H1 (cell line): Measurements from ENCODE around the gene CD47. TPM values are rescaled to one million over a fixed set of nuclear protein-coding genes. Genes with fewer than 3 reads are reported as not detected.

ENCODE experiments used
- CTCF ChIA-PET: fragments of 300-600 bp; sonication (Branson Sonifier 250); formaldehyde crosslinking; loops from one replicate; lab custom pipeline; 2021; ENCODE audit not compliant: partially characterized antibody; lab: Charles Lee
- POLR2A ChIA-PET: fragments of 300-600 bp; sonication (Branson Sonifier 250); formaldehyde crosslinking; loops from one replicate; lab custom pipeline; 2021; ENCODE audit warnings: inconsistent platforms; ENCODE audit not compliant: partially characterized antibody; lab: Charles Lee
- DNase-seq, 2 experiments: peaks; one replicate each; pipeline versions ENCODE4 v3.0.0 to v3.0.0-alpha.2; 2010 to 2022; ENCODE audit warnings: low spot score in 2 of 2, low read depth in 1 of 2, mixed read lengths in 1 of 2
- FAIRE-seq: peaks from 2 replicates; lab custom pipeline; 2011; peaks lifted over from hg19 to GRCh38; lab: Jason Lieb, UNC
- H2AFZ ChIP-seq: 2 replicates; pipeline ENCODE4 v1.8.1; 2012; ENCODE audit warnings: low read length, inconsistent platforms
- H2AK5ac ChIP-seq: 2 replicates; pipeline ENCODE4 v1.6.1; 2013; ENCODE audit warnings: low read depth, low read length
- H2BK120ac ChIP-seq: replicated peaks from 2 replicates; pipeline ENCODE3; 2013; ENCODE audit warnings: low read depth, low read length, inconsistent platforms
- H2BK12ac ChIP-seq: 2 replicates; pipeline ENCODE4 v1.6.1; 2013; ENCODE audit warnings: low read depth, low read length
- H2BK15ac ChIP-seq: 2 replicates; pipeline ENCODE4 v1.6.1; 2013; ENCODE audit warnings: low read length
- H2BK20ac ChIP-seq: 2 replicates; pipeline ENCODE4 v1.6.1; 2013; ENCODE audit warnings: low read length
- H2BK5ac ChIP-seq: 2 replicates; pipeline ENCODE4 v1.6.1; 2013; ENCODE audit warnings: low read depth, low read length
- H3K14ac ChIP-seq: 2 replicates; pipeline ENCODE4 v1.6.1; 2013; ENCODE audit warnings: inconsistent platforms; ENCODE audit not compliant: insufficient read length
- H3K18ac ChIP-seq: 2 replicates; pipeline ENCODE4 v1.6.1; 2013; ENCODE audit warnings: low read length; ENCODE audit errors: extremely low read depth
- H3K23ac ChIP-seq: 2 replicates; pipeline ENCODE4 v1.6.1; 2013; ENCODE audit warnings: inconsistent platforms; ENCODE audit not compliant: insufficient read length
- H3K23me2 ChIP-seq: 2 replicates; pipeline ENCODE4 v1.6.1; 2013; ENCODE audit warnings: low read depth, low read length
- H3K27ac ChIP-seq: 2 replicates; pipeline ENCODE4 v1.6.1; 2011; ENCODE audit warnings: low read depth, low read length, inconsistent platforms
- H3K27me3 ChIP-seq, 4 experiments: replicated peaks in 1 of 4; 1 replicate in 1 of 4; 2 replicates in 3 of 4; pipeline versions ENCODE4 v1.6.1 to v1.8.1; 2011 to 2013; ENCODE audit warnings: low read length in 3 of 4, mild to moderate bottlenecking in 3 of 4, inconsistent platforms in 2 of 4, mixed read lengths in 2 of 4, moderate library complexity in 1 of 4; ENCODE audit not compliant: control insufficient read depth in 3 of 4, insufficient read depth in 3 of 4; ENCODE audit errors: extremely low read depth in 1 of 4
- H3K36me3 ChIP-seq, 4 experiments: 2 replicates each; pipeline versions ENCODE4 v1.6.1 to v1.8.1; 2011 to 2013; ENCODE audit warnings: mild to moderate bottlenecking in 4 of 4, low read length in 3 of 4, moderate library complexity in 2 of 4, control low read depth in 1 of 4, inconsistent platforms in 1 of 4; ENCODE audit not compliant: insufficient read depth in 4 of 4, control insufficient read depth in 2 of 4
- H3K4ac ChIP-seq: replicated peaks from 2 replicates; pipeline ENCODE3; 2013; ENCODE audit warnings: low read length, low read depth, mixed read lengths, inconsistent platforms; ENCODE audit not compliant: insufficient read length
- H3K4me1 ChIP-seq, 4 experiments: replicated peaks in 1 of 4; 1 replicate in 1 of 4; 2 replicates in 3 of 4; pipeline versions ENCODE4 v1.6.1 to v1.8.1; 2011 to 2013; ENCODE audit warnings: low read length in 3 of 4, inconsistent platforms in 2 of 4, mixed read lengths in 1 of 4; ENCODE audit not compliant: insufficient read depth in 4 of 4, control insufficient read depth in 3 of 4
- H3K4me2 ChIP-seq, 2 experiments: 2 replicates each; pipeline versions ENCODE4 v1.6.1 to v1.8.1; 2011 to 2013; ENCODE audit warnings: low read depth in 2 of 2, low read length in 2 of 2, control low read depth in 1 of 2, inconsistent platforms in 1 of 2, mild to moderate bottlenecking in 1 of 2; ENCODE audit not compliant: insufficient read depth in 1 of 2
- H3K4me3 ChIP-seq, 4 experiments: fragments of 200-600, 300-600 bp in 1 of 4; sonication (generic), shearing (Covaris generic), sonication (Bioruptor Twin) in 1 of 4; 2 replicates each; pipeline versions ENCODE4 v1.5.1 to v1.8.1; 2011 to 2016; ENCODE audit warnings: low read length in 4 of 4, low read depth in 3 of 4, control low read depth in 2 of 4, inconsistent platforms in 2 of 4, mild to moderate bottlenecking in 2 of 4, mixed read lengths in 1 of 4, moderate library complexity in 1 of 4; ENCODE audit not compliant: insufficient read depth in 2 of 4; ENCODE audit errors: extremely low read depth in 1 of 4
- H3K56ac ChIP-seq: replicated peaks from 2 replicates; pipeline ENCODE3; 2013; ENCODE audit warnings: low read depth, mild to moderate bottlenecking, mixed read lengths, low read length, inconsistent platforms; ENCODE audit not compliant: insufficient read length
- H3K79me1 ChIP-seq: 2 replicates; pipeline ENCODE4 v1.6.1; 2013; ENCODE audit warnings: low read depth, low read length, control low read depth
- H3K79me2 ChIP-seq, 2 experiments: 2 replicates each; pipeline versions ENCODE4 v1.6.1 to v1.8.1; 2012 to 2013; ENCODE audit warnings: low read length in 2 of 2, mild to moderate bottlenecking in 2 of 2, inconsistent platforms in 1 of 2; ENCODE audit not compliant: insufficient read depth in 2 of 2, control insufficient read depth in 1 of 2
- H3K9ac ChIP-seq, 4 experiments: replicated peaks in 1 of 4; 1 replicate in 1 of 4; 2 replicates in 3 of 4; pipeline versions ENCODE4 v1.6.1 to v1.8.1; 2011 to 2013; ENCODE audit warnings: low read depth in 3 of 4, low read length in 3 of 4, control low read depth in 2 of 4, mild to moderate bottlenecking in 2 of 4, moderate library complexity in 2 of 4, inconsistent platforms in 1 of 4; ENCODE audit errors: extremely low read depth in 1 of 4
- H3K9me3 ChIP-seq, 2 experiments: 2 replicates each; pipeline versions ENCODE4 v1.6.1 to v1.8.1; 2012 to 2013; ENCODE audit warnings: mild to moderate bottlenecking in 2 of 2, moderate library complexity in 2 of 2, control low read depth in 1 of 2, inconsistent platforms in 1 of 2, low read depth in 1 of 2, low read length in 1 of 2, mixed read lengths in 1 of 2; ENCODE audit not compliant: insufficient read depth in 2 of 2
- H4K20me1 ChIP-seq, 2 experiments: replicated peaks in 1 of 2; 2 replicates each; pipeline versions ENCODE3 to v1.8.1; 2011 to 2013; ENCODE audit warnings: inconsistent platforms in 2 of 2, low read length in 2 of 2, mild to moderate bottlenecking in 1 of 2; ENCODE audit not compliant: insufficient read depth in 2 of 2, control insufficient read depth in 1 of 2
- H4K5ac ChIP-seq: 2 replicates; pipeline ENCODE4 v1.6.1; 2013; ENCODE audit warnings: low read length, low read depth, mixed read lengths, inconsistent platforms; ENCODE audit not compliant: insufficient read length
- H4K8ac ChIP-seq: 2 replicates; pipeline ENCODE4 v1.8.0; 2013; ENCODE audit warnings: mild to moderate bottlenecking, moderate library complexity, low read length, inconsistent platforms; ENCODE audit not compliant: insufficient read depth; ENCODE audit errors: extremely low read depth
- H4K91ac ChIP-seq: replicated peaks from 2 replicates; pipeline ENCODE3; 2013; ENCODE audit warnings: low read length, mixed read lengths, inconsistent platforms; ENCODE audit not compliant: insufficient read length
- BACH1 ChIP-seq: IDR thresholded peaks from 2 replicates; pipeline ENCODE4 v1.6.1; 2012; ENCODE audit warnings: low read length, improper control_type of control experiment
- CHD1 ChIP-seq: IDR thresholded peaks from 2 replicates; pipeline ENCODE4 v1.6.1; 2012; ENCODE audit warnings: low read depth, low read length, improper control_type of control experiment
- CHD2 ChIP-seq: IDR thresholded peaks from 2 replicates; pipeline ENCODE4 v1.6.1; 2012; ENCODE audit warnings: low read length, improper control_type of control experiment
- CTBP2 ChIP-seq: IDR thresholded peaks from 2 replicates; pipeline ENCODE4 v1.7.0; 2011; ENCODE audit warnings: borderline replicate concordance, mild to moderate bottlenecking, moderate library complexity, mixed read lengths, low read length; ENCODE audit not compliant: insufficient read depth, insufficient read length
- FOSL1 ChIP-seq: IDR thresholded peaks from 2 replicates; pipeline ENCODE4 v1.6.1; 2011; ENCODE audit warnings: mild to moderate bottlenecking, low read depth, low read length, moderate library complexity; ENCODE audit not compliant: insufficient read depth
- JUND ChIP-seq: IDR thresholded peaks from 2 replicates; pipeline ENCODE4 v1.6.1; 2011; ENCODE audit warnings: mild to moderate bottlenecking, improper control_type of control experiment, low read length
- KDM4A ChIP-seq: IDR thresholded peaks from one replicate; pipeline ENCODE4 v1.7.1; 2012; ENCODE audit warnings: low read depth, mild to moderate bottlenecking, moderate library complexity, low read length, inconsistent platforms; ENCODE audit not compliant: severe bottlenecking
- MAX ChIP-seq: IDR thresholded peaks from 2 replicates; pipeline ENCODE4 v1.6.1; 2012; ENCODE audit warnings: inconsistent platforms
- RBBP5 ChIP-seq: IDR thresholded peaks from 2 replicates; pipeline ENCODE4 v1.7.1; 2012; ENCODE audit warnings: low read depth, mild to moderate bottlenecking, inconsistent platforms, low read length, moderate library complexity, borderline replicate concordance
- SAP30 ChIP-seq: fragments of 300-600 bp; sonication (generic); IDR thresholded peaks from 2 replicates; pipeline ENCODE4 v1.7.1; 2012; ENCODE audit warnings: low read length, moderate library complexity, mild to moderate bottlenecking, inconsistent platforms; ENCODE audit not compliant: insufficient read depth, insufficient replicate concordance
- TAF1 ChIP-seq: IDR thresholded peaks from 2 replicates; pipeline ENCODE4 v1.6.1; 2011; ENCODE audit warnings: mild to moderate bottlenecking, low read depth, low read length
- TAF7 ChIP-seq: optimal IDR thresholded peaks from 2 replicates; pipeline ENCODE3; 2011; ENCODE audit warnings: low read depth, mild to moderate bottlenecking, inconsistent platforms, low read length, moderate library complexity, borderline replicate concordance
- WGBS, 2 experiments: shearing (Covaris generic) in 1 of 2; methylation state at CpG; one replicate each; pipeline versions ENCODE4 v1.1.6 to v1.1.7; 2013 to 2015; ENCODE audit warnings: low lambda C conversion rate in 2 of 2, mixed read lengths in 2 of 2, inconsistent platforms in 1 of 2, low coverage in 1 of 2, missing lambda C conversion rate in 1 of 2; ENCODE audit not compliant: insufficient replicate concordance in 2 of 2, insufficient coverage in 1 of 2, insufficient read length in 1 of 2; ENCODE audit errors: extremely low coverage in 1 of 2, missing lambda C conversion rate in 1 of 2; 5-methylcytosine and 5-hydroxymethylcytosine counted together
- polyA plus RNA-seq, 7 experiments: library from polyadenylated mRNA; depleted of rRNA in 3 of 7; stranded (reverse) in 5 of 7; unstranded in 2 of 7; fragments of >200 nt in 5 of 7; fragments of 200-250 nt in 2 of 7; gene quantifications; 1 replicate in 5 of 7; 2 replicates in 1 of 7; 4 replicates in 1 of 7; pipeline versions ENCODE4 v1.2.1 to v1.2.3, GENCODE V29; 2011 to 2013; ENCODE audit warnings: missing spikeins in 2 of 7, mixed read lengths in 2 of 7
- total RNA-seq: library from RNA; stranded (reverse); fragmentation: NEBNext Ultra II Directional; extraction: Animal tissue kit (Norgen Biotek cat#: 25700); gene quantifications from 2 replicates; pipeline ENCODE4 v1.2.1, GENCODE V29; 2021

The CD47 gene
- total and polyA plus RNA-seq, 2 of the 8 experiments (the other 6 are each of a cell fraction or from before 2014, with no cell fraction given): 14.4 to 19.3 TPM

GRCh38 chr3:108096532-108097321 lies 5.9 kb upstream of the CD47 start:
- Histone ChIP-seq H3K4me1 (peaks cover 0 to 3% (median 0%) of the 10 kb centered on the region in 4 experiments; a peak in 1 of 7 replicates), H2BK120ac (no peak overlapping the region), H3K23ac (no peak overlapping the region), H3K79me1 (no peaks in the 10 kb centered on the region), H4K5ac (no peak overlapping the region), H3K9ac (no peak overlapping the region), H3K27me3 (peaks cover 6 to 12% (median 7%) of the 10 kb centered on the region in 4 experiments), H3K27ac (no peak overlapping the region), H2BK5ac (no peak overlapping the region), H2BK20ac (no peak overlapping the region), H3K56ac (no peak overlapping the region), H2BK12ac (no peak overlapping the region), H4K20me1 (no peaks in the 10 kb centered on the region), H2AK5ac (no peak overlapping the region), H3K9me3 (no peaks in the 10 kb centered on the region), H3K18ac (no peak overlapping the region), H2AFZ (peak overlapping the region; percentile 59; the same call in 1 of the 2 replicates), H3K36me3 (no peaks in the 10 kb centered on the region), H3K23me2 (0 out of 2 replicates have a peak, but pooled peaks cover under 1% of the 10 kb centered on the region), H3K14ac (no peak overlapping the region), H3K79me2 (no peaks in the 10 kb centered on the region), H3K4me3 (no peak overlapping the region), H4K91ac (no peak overlapping the region), H2BK15ac (no peak overlapping the region), H4K8ac (no peak overlapping the region), H3K4ac (no peak overlapping the region), H3K4me2 (no peak overlapping the region)
- POLR2A ChIA-PET: no interaction called here
- DNase-seq (no peak), FAIRE-seq (no peak)
- CTCF ChIA-PET: interaction anchor here (0.5 to 1.1 kb wide), 3 partner anchors 12 to 298 kb away, joined by 3 to 4 read pairs (median 3); no protein-coding TSS in a partner anchor
- 86% methylated on average over 9 of the region's 9 CpGs; no CpG with 5 or more reads in 1 of the 2 experiments for WGBS, 2 experiments
- no peak for TF ChIP-seq TAF1
- no peak for TF ChIP-seq CHD2
- TF ChIP-seq BACH1: no peak
- no peak for TF ChIP-seq TAF7
- no peak for TF ChIP-seq JUND
- TF ChIP-seq MAX: no peak
- no peak for TF ChIP-seq RBBP5
- TF ChIP-seq CTBP2: no peak
- TF ChIP-seq SAP30: no peak
- TF ChIP-seq FOSL1: no peak
- no peak for TF ChIP-seq KDM4A
- no peak for TF ChIP-seq CHD1
